HG03108 (cell line): Measurements from ENCODE around the gene LIMK2.
"Not testable (repeated sequence)": the region's sequence is repeated elsewhere in the genome, so short reads cannot be mapped to it uniquely, and the experiment has no call there.

ENCODE experiments used
- ATAC-seq: cut with Tn5 transposase; IDR thresholded peaks from one replicate; pipeline ENCODE4 v1.9.1; 2021; ENCODE audit warnings: moderate library complexity; ENCODE audit not compliant: unreplicated experiment

LIMK2 gene

DNA sequence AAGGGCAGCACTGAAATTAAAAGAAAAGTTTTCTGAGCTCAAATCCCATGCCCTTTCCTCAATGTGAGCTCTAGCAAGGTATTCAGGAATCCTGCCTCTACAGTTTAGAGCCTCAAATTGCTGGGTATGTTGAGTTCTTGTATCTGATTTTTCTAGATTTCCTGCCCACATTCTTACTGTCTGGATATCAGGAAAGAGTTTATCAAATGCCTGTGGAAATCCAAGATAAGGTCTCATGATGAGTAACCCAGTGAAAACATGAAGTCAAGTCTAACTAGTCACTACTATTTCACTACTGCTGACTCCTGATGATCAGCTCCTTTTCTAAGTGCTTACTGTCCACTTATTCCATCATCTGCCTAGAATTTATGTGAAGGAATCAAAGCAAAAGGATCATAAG is 29.8 kb downstream of the LIMK2 start:
- no peak for ATAC-seq

DNA sequence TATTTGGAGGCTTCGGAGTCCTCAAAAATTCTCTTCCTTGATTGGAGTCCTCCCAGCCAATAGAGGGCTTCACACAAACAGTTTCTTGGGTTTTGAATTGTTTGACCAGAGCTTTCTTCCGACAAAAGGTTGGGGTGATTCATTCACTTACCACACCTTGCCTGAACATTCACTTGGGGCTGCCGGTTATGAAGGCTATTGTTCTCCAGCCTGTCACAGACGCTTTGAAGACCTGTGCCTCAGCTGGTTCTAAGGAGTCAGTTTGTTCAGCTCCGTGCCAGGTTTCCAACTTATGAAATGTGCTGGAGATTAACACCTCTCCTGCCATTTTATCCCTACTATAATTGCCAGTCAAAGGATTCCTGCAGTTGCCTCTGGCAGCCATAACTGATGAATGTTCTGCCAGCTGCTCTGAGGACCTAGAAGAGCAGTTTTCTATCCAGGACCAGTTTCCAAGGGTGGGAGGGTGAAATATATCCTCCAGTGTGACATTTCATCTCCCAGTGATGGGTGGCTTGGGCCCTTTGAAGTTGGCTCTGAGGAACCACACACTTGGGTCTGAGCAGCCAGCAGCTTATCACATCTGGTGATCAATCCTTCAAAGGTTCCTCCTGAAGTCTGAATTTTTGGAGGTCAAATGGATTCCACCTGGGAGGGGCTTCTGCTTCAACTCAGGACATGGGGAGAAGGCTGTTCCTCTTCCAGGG is 31.4 kb downstream of the LIMK2 start:
- ATAC-seq: no peak

DNA sequence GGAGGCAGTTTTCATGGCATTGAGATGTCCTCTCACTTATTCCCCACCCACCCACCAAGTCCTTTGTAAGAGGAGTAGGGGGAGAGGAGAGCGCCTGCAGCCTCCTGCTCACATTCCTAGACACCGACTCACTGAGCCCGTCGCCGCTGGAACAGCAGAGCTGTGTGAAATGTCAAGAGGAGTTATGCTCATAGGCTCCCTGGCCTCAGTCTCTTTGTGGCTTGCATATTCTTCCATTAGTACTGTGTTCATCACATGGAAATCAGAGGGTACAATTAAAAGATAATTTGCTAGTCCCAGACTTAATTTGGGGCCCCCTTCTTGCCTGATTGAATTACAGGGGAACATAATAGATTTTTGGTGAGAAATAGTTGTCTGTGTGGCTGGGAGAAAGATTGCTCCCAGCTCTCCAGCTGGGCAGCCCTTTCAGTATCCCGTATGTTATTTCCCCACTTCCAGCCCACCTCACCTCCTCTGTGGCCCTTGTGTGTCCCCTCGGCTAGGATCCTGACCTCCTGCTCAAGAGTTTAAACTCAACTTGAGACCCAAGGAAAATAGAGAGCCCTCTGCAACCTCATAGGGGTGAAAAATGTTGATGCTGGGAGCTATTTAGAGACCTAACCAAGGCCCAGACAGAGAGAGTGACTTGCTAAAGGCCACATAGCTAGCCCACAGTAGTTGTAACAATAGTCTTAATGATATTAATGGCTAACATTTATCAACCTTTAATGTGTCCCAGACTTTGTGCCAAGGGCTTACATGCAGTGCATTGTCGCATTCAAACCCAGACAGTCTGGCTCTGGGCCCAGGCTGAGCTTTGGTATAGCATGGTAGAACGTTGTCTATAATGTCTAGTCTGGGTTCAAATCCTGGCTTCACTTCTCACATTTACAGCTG is 32.2 kb downstream of the LIMK2 start:
- no peak for ATAC-seq

DNA sequence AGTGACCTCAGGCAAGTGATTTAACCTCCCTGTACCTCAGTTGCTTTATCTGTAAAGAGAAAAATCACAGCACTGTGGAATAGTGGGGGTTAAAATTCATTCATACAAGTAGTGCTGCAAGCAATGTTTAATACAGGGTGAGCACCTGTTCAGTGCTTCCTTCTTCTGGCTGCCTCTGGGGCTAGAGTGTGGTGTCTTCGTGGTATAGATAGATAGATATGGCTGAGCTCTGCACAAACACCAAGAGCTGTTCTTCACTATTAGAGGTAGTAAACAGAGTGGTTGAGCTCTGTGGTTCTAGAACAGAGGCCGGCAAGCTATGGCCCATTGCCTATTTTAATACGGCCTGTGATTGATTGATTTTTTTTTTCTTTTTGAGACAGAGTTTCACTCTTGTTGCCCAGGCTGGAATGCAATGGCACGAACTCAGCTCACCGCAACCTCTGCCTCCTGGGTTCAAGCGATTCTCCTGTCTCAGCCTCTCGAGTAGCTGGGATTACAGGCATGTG is 32.9 kb downstream of the LIMK2 start:
- ATAC-seq: no peak

DNA sequence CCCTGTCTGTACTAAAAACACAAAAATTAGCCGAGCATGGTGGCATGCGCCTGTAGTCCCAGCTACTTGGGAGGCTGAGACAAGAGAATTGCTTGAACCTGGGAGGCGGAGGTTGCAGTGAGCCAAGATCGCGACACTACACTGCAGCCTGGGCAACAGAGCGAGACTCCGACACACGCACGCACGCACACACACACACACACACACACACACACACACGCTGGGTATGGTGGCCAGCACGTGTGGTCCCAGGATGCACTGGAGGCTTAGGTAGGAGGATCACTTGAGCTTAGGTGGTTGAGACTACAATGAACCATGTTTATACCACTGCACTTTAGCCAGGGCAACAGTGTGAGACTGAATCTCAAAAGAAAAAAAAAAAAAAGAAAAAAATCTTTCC is 33.9 kb downstream of the LIMK2 start:
- ATAC-seq: not testable (repeated sequence)

DNA sequence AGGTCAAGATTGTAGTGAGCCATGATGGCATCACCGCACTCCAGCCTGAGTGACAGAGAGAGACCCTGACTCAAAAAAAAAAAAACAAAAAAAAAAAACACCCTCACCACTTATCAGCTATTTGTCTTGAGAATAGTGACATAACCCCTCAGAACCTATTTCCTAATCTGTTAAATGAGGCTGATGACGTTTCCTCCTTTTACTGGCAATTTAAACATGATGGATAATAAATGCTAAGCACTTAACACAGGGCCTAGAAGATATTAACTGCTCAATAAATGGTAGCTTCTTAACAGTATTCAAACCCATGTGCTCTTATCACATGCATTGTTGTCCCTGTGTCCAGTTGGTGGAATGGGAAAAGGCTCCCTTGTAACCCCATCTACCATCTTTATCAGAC is 34.6 kb downstream of the LIMK2 start:
- no peak for ATAC-seq

DNA sequence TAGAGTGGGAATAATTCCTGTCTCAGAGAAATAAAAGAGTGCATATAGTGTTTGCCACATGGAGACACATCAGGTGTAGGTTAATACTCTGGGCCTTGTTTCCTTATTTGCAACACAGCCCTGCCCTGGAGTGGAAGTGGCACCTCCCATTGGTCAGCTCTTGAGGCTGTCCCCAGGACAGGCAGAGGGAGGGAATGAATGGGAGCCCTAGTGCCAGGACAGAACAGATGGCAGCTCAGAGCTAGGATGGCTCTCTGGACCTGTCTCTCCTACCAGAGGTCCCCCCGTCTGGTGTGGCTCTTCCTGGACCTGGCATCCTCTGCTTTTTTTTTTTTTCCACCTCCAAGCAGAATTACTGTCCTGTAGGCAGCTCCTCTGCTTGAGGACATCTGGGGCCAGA is 35.6 kb downstream of the LIMK2 start:
- no peak for ATAC-seq

DNA sequence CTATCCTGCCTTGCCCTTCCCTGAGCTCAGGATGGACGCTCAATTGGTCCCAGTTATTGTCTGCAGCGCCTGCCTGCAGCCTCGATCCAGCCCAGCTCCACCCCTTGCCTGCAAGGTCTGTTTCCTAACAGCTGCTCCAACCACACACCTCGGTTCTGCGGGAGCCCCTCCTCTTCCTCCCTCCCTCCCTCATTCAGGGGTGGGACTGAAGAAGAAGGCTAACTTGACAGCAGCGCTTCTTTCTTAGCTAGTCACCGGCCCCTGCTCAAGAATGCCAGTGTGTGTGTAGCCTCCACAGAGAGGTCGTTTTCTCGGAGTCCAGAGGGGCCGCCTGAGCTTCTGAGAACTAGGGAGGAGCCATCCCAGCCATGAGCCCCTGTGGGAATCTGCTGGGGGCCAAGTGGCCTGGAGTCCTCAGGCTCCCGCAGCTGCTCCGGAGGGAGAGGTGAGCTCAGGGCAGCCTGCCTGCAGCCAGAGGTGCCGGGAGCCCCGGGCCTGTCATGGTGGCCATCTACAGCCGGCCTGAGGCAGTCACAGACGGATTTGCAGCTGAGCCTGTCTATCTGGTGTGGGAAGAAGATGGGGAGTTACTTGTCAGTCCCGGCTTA is 36.1 kb downstream of the LIMK2 start:
- ATAC-seq: no peak

DNA sequence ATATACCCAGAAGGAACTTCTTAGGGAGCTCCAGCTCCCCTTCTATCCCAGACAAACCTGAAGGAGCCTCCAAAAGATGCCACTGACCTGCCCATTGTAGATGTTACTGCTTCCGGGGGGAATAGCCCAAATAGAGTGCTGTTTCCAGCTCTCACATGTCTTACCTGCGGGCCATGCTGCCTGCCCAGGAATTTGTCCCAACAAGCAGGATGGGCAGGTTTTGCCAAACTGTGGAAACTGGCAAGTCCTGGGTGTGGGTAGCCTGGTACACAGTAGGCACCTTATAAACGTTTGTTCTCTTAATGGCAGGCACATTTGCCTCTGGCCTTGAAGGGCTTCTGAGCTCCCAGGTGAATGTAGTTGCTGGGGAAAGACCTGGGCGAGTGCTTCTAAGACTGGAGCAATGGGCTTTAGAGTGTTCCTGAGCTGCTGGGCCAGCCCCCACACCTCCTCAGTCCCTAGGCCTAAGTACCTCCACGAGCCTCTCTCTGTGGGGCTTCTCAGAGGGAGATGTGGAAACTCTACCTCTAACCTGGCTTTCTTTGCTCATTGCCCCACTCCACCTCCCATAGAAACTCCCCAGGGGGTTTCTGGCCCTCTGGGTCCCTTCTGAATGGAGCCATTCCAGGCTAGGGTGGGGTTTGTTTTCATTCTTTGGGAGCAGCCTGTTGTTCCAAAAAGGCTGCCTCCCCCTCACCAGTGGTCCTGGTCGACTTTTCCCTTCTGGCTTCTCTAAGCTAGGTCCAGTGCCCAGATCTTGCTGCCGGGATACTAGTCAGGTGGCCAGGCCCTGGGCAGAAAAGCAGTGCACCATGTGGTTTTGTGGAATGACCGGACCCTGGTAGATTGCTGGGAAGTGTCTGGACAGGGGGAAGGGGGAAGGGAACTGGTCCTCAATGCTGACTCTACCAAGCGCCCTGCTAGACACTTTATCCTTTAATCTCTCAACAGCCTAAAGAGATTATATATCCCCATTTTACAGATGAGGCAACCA is 37.2 kb downstream of the LIMK2 start:
- no peak for ATAC-seq

DNA sequence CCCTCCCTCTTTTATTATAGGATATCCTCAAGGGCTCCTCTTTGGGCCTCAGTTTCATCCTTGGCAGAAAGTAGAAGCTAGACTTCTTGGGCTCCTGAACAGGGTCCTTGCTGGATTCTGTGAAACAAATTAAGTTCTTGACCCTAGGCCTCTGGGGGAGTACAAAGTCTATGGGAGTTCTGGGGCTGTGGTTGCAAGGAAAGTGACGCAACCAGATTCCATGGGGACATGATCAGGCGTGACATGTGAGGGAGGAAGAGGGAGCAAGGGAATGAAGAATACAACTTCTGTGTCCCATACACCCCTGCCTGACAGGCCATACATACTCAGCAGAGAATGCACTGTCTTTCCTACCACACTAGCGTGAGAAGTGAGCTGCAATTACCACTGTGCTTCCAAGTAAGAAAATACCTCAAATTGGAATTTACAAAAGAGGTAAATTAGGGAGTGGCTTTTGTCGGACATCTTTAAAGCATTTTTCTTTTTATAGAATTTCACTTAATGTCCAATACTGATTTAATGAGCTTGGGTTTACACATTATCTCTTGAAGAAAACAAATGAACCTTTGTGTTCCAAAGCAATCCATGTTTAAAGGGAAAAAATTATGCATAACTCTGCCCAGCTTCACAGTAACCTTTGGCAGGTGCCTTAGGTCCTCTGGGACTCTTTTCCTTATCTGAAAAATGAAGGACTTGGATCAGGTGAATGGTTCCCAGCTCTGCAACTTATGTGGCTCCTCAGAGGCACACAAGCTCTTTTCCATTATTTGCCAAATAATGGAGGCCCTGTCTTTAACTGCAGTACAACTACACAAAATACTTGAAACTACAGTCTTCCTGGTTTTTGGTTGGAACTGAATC is 38.9 kb downstream of the LIMK2 start:
- no peak for ATAC-seq

DNA sequence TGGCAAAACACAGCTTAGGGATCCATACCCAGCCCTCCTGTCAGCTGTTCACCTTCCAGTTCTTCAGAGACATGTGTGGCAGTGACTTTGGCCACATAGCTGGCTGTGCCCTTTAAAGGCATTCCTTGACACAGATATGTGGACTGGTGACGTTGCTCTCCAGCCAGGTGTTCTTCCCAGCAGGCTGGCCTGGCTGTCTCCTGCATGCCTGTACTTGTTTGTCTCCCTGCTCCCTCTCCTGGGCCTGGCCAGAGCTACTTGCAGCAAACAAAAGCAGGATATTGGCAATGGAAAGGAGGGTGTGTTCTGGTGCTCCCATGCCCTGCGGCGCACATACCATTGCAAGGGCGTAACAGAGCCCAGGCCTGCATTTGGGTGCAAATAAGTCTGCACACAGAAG is 41.9 kb downstream of the LIMK2 start:
- no peak for ATAC-seq

DNA sequence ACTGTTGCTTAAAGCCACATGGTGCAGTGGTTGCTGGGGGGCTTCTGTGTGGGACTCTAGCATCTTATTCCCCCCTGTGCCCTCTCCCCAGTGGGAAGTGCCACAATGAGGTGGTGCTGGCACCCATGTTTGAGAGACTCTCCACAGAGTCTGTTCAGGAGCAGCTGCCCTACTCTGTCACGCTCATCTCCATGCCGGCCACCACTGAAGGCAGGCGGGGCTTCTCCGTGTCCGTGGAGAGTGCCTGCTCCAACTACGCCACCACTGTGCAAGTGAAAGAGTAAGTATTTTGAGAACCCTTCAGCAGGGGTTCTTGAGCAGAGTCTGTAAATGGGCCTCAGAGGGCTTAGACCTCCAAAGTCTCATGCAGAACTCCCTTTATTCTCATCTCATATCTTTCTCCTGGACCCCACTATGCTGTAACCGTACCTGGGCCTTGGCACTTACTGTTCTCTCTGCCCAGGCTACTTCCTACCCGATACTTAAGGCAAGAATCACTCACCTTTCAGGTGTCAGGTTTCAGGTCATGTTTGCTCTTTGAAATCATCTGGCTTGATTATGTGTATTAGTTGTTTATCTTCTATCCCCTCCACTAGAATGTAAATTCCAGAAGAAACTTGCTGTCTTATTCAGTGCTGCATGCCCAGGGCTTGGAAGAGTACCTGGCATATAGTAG is 47.8 kb downstream of the LIMK2 start:
- ATAC-seq: no peak

DNA sequence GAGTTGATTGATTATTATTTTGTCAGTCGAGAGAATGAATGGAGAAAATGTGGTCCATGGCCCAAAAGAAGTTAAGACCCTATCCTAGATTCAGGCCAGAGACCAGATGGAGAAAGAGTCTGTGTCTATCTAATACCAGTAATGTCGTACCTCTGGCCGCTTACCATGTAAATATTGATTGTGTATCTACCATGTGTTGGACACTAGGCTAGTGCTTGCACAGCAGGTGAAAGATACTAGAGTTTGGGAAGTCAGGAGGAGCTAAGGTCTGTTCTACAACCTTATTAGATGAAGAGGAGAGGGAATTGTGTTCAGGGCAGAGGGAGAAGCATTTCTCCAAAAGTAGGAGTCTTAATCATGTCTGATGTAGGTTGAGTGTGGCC is 48.4 kb downstream of the LIMK2 start:
- no peak for ATAC-seq

DNA sequence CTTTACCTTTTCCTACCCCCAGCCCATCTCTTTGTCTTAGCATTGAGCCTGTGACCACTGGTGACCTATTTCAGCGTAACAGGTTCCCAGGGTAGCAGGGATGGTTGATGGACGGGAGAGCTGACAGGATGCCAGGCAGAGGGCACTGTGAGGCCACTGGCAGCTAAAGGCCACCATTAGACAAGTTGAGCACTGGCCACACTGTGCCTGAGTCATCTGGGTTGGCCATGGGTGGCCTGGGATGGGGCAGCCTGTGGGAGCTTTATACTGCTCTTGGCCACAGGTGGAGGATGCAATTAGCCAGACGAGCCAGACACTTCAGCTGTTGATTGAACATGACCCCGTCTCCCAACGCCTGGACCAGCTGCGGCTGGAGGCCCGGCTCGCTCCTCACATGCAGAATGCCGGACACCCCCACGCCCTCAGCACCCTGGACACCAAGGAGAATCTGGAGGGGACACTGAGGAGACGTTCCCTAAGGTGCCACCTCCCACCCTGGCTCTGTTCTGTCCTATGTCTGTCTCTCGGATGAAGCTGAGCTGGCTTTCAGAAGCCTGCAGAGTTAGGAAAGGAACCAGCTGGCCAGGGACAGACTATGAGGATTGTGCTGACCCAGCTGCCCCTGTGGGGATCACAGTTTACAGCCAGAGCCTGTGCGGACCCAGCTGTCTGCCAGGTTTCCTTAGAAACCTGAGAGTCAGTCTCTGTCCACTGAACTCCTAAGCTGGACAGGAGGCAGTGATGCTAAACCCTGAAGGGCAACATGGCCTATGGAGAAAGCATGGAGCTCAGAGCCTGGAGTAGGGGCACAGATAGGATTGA is 50.4 kb downstream of the LIMK2 start:
- ATAC-seq: no peak

DNA sequence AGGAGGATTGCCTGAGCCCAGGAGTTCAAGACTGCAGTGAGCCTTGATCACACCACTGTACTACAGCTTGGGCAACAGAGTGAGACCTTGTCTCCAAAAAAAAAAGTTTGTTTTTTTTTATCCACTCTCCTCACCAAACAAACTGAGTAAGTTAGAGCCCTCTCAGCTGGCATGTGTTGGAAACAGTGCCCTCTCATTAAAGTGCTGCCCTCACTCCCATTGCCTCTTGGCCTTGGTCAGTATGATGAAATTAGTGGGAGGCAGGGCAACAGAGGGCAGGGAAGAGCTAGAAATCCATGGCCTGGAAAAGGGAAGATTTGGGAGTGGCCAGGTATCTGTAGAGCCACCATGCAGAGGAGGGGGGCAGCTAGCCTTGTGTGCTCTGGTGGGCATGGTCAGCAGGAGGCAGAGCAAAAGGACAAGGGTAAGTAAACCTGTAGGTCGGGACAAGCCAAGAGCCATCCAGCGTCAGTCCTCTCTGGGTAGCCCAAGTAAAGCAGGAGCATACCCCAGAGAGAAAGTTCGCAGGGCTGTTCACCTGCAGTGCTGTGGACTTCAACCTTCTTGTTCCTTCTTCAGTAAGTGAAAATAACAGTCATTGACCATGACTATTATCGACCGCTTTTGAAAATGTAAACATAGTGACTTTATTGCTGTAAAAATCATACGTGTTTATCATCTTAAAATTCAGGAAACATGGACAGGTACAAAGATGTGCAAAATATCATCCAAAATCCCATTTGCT is 52.0 kb downstream of the LIMK2 start:
- no peak for ATAC-seq

DNA sequence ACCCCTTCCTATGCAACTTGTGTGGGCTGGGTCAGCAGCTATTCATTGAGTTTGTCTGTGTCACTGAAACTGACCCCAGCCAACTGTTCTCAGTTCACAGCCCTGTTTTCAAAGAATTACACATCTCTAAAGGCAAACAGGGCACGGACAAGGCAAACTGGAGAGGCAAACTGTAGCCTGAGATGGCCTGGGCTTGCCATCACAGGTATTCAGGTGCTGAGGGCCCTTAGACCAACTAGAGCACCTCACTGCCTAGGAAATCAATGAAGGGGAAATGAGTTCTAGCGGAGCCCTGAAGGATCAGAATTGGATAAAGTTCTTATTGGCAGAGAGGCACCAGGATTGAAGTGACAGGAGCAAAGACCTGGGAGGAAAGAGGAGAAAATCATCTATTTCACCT is 56.2 kb downstream of the LIMK2 start:
- no peak for ATAC-seq

DNA sequence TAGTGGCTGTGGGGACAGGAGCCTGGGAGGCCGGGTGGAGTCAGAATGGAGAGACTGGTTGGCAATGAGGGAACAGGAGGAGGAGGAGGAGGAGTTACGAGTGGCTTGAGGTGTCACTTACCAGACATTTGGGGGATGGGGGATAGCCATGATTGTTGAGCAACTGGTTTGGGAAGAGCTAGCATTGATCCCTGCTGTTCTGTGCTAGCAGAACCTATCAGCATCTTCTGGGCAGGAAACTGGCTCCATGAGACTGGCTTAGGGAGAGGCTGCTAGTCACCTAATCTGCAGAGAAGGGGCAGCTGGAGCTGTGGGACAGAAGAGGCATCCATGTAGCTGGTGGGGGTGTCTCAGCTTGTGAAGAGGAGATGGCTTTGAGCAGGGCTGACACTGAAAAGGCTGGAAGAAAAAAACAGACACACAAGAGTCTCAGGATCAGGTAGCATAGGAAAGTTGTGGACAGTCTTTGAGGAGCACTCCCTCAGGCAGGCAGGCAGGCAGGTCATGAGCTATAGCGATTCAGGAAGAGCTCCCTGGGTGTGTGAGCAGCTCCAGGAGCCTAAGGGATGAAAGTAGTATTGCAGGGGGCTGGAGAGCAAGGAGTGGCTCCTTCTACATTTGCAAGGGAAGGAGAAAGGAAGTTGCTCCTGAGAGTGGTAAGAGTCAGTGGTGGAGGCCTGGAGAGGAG is 57.9 kb downstream of the LIMK2 start:
- no peak for ATAC-seq
